PC-9 (cell line): ENCODE data around the gene UHRF2.

ENCODE experiments used
- EZH2 ChIP-seq: fragments of 200-600 bp; sonication (generic); IDR thresholded peaks from 2 replicates; pipeline ENCODE4 v1.8.0; 2017; ENCODE audit warnings: antibody characterized with exemption, low read depth
- TF ChIP-seq, protein P1 (sequence below): fragments of 200-600 bp; sonication (generic); conservative IDR thresholded peaks from 2 replicates; pipeline ENCODE4 v1.6.1; 2017; ENCODE audit warnings: mixed run types, antibody characterized with exemption, mild to moderate bottlenecking, moderate library complexity

DNA sequence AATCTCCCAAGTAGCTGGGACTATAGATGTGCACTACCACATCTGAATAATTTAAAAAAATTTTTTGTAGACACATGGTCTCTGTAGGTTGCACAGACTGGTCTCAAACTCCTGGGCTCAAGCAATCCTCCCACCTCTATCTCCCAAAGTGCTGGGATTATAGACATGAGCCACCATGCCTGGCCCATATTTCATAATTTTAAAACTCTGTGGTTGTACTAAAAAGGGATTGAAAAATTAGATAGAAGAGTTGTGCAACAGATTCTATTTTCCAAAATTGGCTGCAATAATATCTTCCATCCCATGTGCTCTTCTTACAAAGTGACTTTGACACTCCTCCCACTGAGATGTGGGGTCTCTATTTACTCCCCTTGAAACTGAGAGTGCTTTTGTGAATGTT, 7.6 kb upstream of the UHRF2 start:
- TF ChIP-seq, protein P1, sequence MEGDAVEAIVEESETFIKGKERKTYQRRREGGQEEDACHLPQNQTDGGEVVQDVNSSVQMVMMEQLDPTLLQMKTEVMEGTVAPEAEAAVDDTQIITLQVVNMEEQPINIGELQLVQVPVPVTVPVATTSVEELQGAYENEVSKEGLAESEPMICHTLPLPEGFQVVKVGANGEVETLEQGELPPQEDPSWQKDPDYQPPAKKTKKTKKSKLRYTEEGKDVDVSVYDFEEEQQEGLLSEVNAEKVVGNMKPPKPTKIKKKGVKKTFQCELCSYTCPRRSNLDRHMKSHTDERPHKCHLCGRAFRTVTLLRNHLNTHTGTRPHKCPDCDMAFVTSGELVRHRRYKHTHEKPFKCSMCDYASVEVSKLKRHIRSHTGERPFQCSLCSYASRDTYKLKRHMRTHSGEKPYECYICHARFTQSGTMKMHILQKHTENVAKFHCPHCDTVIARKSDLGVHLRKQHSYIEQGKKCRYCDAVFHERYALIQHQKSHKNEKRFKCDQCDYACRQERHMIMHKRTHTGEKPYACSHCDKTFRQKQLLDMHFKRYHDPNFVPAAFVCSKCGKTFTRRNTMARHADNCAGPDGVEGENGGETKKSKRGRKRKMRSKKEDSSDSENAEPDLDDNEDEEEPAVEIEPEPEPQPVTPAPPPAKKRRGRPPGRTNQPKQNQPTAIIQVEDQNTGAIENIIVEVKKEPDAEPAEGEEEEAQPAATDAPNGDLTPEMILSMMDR: no peak
- TF ChIP-seq EZH2: no peak
